OCI-LY1 (cell line): ENCODE measurements around the gene SLN.

Experiments used
- H2AFZ ChIP-seq: fragments of 200-600 bp; sonication (generic), shearing (Covaris generic); 2 replicates; pipeline ENCODE4 v1.6.0; 2014; ENCODE audit warnings: antibody characterized with exemption, mild to moderate bottlenecking, low read length
- H3F3A ChIP-seq: fragments of 200-600 bp; sonication (generic), shearing (Covaris generic); 2 replicates; pipeline ENCODE4 v1.6.0; 2014; ENCODE audit warnings: mild to moderate bottlenecking, antibody characterized with exemption, low read length, moderate library complexity; ENCODE audit not compliant: insufficient read depth
- H3K27ac ChIP-seq: fragments of 200-600 bp; sonication (generic); 2 replicates; pipeline ENCODE4 v1.5.1; 2014; ENCODE audit warnings: low read length, mixed run types, mild to moderate bottlenecking, low read depth; ENCODE audit not compliant: poor library complexity, severe bottlenecking
- H3K27me3 ChIP-seq: fragments of 200-600 bp; sonication (generic); 2 replicates; pipeline ENCODE4 v1.6.0; 2014; ENCODE audit warnings: antibody characterized with exemption, mild to moderate bottlenecking, low read length, moderate library complexity; ENCODE audit not compliant: insufficient read depth
- H3K36me3 ChIP-seq: fragments of 200-600 bp; sonication (generic); 2 replicates; pipeline ENCODE4 v1.6.1; 2014; ENCODE audit warnings: mild to moderate bottlenecking, antibody characterized with exemption, low read length, moderate library complexity, mixed read lengths; ENCODE audit not compliant: insufficient read depth
- H3K4me1 ChIP-seq: fragments of 200-600 bp; sonication (generic); 2 replicates; pipeline ENCODE4 v1.5.1; 2014; ENCODE audit warnings: mild to moderate bottlenecking, low read length, moderate library complexity; ENCODE audit not compliant: insufficient read depth, severe bottlenecking
- H3K4me2 ChIP-seq: fragments of 200-600 bp; sonication (generic), shearing (Covaris generic); 2 replicates; pipeline ENCODE4 v1.6.1; 2014; ENCODE audit warnings: low read length
- H3K4me3 ChIP-seq: fragments of 200-600 bp; sonication (generic); 2 replicates; pipeline ENCODE4 v1.5.1; 2014; ENCODE audit warnings: low read length, low read depth, mild to moderate bottlenecking, mixed read lengths; ENCODE audit not compliant: poor library complexity, severe bottlenecking
- H3K79me2 ChIP-seq: fragments of 200-600 bp; shearing (Covaris generic); 2 replicates; pipeline ENCODE4 v1.6.1; 2016; ENCODE audit warnings: mixed run types, low read length, mixed read lengths; ENCODE audit not compliant: insufficient read depth
- H3K9ac ChIP-seq: fragments of 200-600 bp; sonication (generic), shearing (Covaris generic); 2 replicates; pipeline ENCODE4 v1.6.1; 2014; ENCODE audit warnings: mild to moderate bottlenecking, low read length, mixed read lengths
- H3K9me2 ChIP-seq: fragments of 200-600 bp; sonication (generic), shearing (Covaris generic); 2 replicates; pipeline ENCODE4 v1.6.1; 2014; ENCODE audit warnings: low read depth, mild to moderate bottlenecking, low read length, mixed read lengths
- H3K9me3 ChIP-seq: fragments of 200-600 bp; shearing (Covaris generic); 2 replicates; pipeline ENCODE4 v1.6.1; 2014; ENCODE audit warnings: low read length, mixed read lengths
- H4K20me1 ChIP-seq: fragments of 200-600 bp; sonication (generic), shearing (Covaris generic); 2 replicates; pipeline ENCODE4 v1.6.0; 2016; ENCODE audit warnings: mild to moderate bottlenecking, low read length; ENCODE audit not compliant: insufficient read depth
- CTCF ChIP-seq: fragments of 200-600 bp; sonication (generic), shearing (Covaris generic); IDR thresholded peaks from 2 replicates; pipeline ENCODE4 v1.5.1; 2017; ENCODE audit warnings: mild to moderate bottlenecking, antibody characterized with exemption, low read length, moderate library complexity, mixed read lengths
- EZH2 ChIP-seq: fragments of 200-600 bp; sonication (generic), shearing (Covaris generic); IDR thresholded peaks from 2 replicates; pipeline ENCODE4 v1.8.0; 2017; ENCODE audit warnings: borderline replicate concordance, mixed run types, mild to moderate bottlenecking, antibody characterized with exemption, low read length, moderate library complexity, mixed read lengths

SLN gene

GRCh38 chr11:107697291-107697690, 14.6 kb downstream of the SLN start:
- H3K27me3 ChIP-seq, result no peaks in the 10 kb centered on the region
- H3F3A ChIP-seq, result no peaks in the 10 kb centered on the region
- no peaks in the 10 kb centered on the region for H3K9me3 ChIP-seq
- H4K20me1 ChIP-seq, result no peaks in the 10 kb centered on the region
- no peak overlapping the region for H2AFZ ChIP-seq
- H3K79me2 ChIP-seq, result no peaks in the 10 kb centered on the region
- H3K4me1 ChIP-seq, result no peaks in the 10 kb centered on the region
- no peak overlapping the region for H3K4me2 ChIP-seq
- no peak overlapping the region for H3K4me3 ChIP-seq
- H3K27ac ChIP-seq, result no peak overlapping the region
- no peaks in the 10 kb centered on the region for H3K9me2 ChIP-seq
- TF ChIP-seq CTCF (no peak), EZH2 (no peak)
- no peak overlapping the region for H3K9ac ChIP-seq
- no peaks in the 10 kb centered on the region for H3K36me3 ChIP-seq

- no peak overlapping the region for H3K4me3 ChIP-seq
- no peaks in the 10 kb centered on the region for H3K27me3 ChIP-seq
- TF ChIP-seq EZH2, result no peak
- no peak for TF ChIP-seq CTCF
- no peaks in the 10 kb centered on the region for H3K4me1 ChIP-seq
- H2AFZ ChIP-seq, result no peak overlapping the region
- H4K20me1 ChIP-seq, result no peaks in the 10 kb centered on the region
- no peaks in the 10 kb centered on the region for H3K9me3 ChIP-seq
- no peaks in the 10 kb centered on the region for H3K9me2 ChIP-seq
- no peaks in the 10 kb centered on the region for H3K79me2 ChIP-seq
- no peaks in the 10 kb centered on the region for H3F3A ChIP-seq
- H3K27ac ChIP-seq, result no peak overlapping the region
- H3K9ac ChIP-seq, result no peak overlapping the region
- no peaks in the 10 kb centered on the region for H3K36me3 ChIP-seq
- H3K4me2 ChIP-seq, result no peak overlapping the region
Measured at GRCh38 chr11:107696140-107696539, 15.7 kb downstream of the SLN start.

- Histone ChIP-seq H3K9me3 (no peaks in the 10 kb centered on the region), H3K36me3 (no peaks in the 10 kb centered on the region), H3K9me2 (no peaks in the 10 kb centered on the region), H2AFZ (no peak overlapping the region), H3K9ac (no peak overlapping the region), H4K20me1 (no peaks in the 10 kb centered on the region), H3K4me1 (no peaks in the 10 kb centered on the region), H3K79me2 (no peaks in the 10 kb centered on the region), H3K27ac (no peak overlapping the region), H3K27me3 (no peaks in the 10 kb centered on the region), H3K4me2 (no peak overlapping the region), H3F3A (no peaks in the 10 kb centered on the region), H3K4me3 (no peak overlapping the region)
- TF ChIP-seq EZH2 (no peak), CTCF (no peak)
Measured at GRCh38 chr11:107695446-107695845, 16.4 kb downstream of the SLN start.
